GM21825 (cell line): ENCODE measurements around the gene SMPD2.
A peak's percentile ranks its signal among the peaks of the same experiment; 100 is the strongest.

ENCODE experiments used
- ATAC-seq: cut with Tn5 transposase; IDR thresholded peaks from one replicate; pipeline ENCODE4 v1.9.1; 2021; ENCODE audit warnings: mild to moderate bottlenecking, moderate library complexity; ENCODE audit not compliant: unreplicated experiment

SMPD2 gene

GRCh38 chr6:109446072-109446471, 5.5 kb downstream of the SMPD2 start:
- no peak for ATAC-seq

GRCh38 chr6:109446541-109446940, 6.0 kb downstream of the SMPD2 start:
- no peak for ATAC-seq

- no peak for ATAC-seq
Measured at GRCh38 chr6:109447087-109447486, 6.6 kb downstream of the SMPD2 start.

GRCh38 chr6:109447878-109448555, 7.5 kb downstream of the SMPD2 start:
- ATAC-seq = no peak

GRCh38 chr6:109448615-109449014, 8.1 kb downstream of the SMPD2 start:
- ATAC-seq = no peak

GRCh38 chr6:109449064-109449794, 8.7 kb downstream of the SMPD2 start:
- ATAC-seq = no peak

- ATAC-seq = no peak
Measured at GRCh38 chr6:109449795-109450673, 9.5 kb downstream of the SMPD2 start.

GRCh38 chr6:109450801-109451200, 10.3 kb downstream of the SMPD2 start:
- ATAC-seq = no peak

- no peak for ATAC-seq
Measured at GRCh38 chr6:109451376-109451775, 10.9 kb downstream of the SMPD2 start.

GRCh38 chr6:109452181-109452580, 11.7 kb downstream of the SMPD2 start:
- no peak for ATAC-seq

GRCh38 chr6:109453156-109453555, 12.6 kb downstream of the SMPD2 start:
- no peak for ATAC-seq

GRCh38 chr6:109453594-109454495, 13.3 kb downstream of the SMPD2 start:
- no peak for ATAC-seq

- peak; percentile 34 for ATAC-seq
Measured at GRCh38 chr6:109454496-109455436, 14.2 kb downstream of the SMPD2 start.

- peak; percentile 49 for ATAC-seq
Measured at GRCh38 chr6:109455437-109456110, 15.1 kb downstream of the SMPD2 start, which contains the start of gene MICAL1. TSS of gene MICAL1 (minus strand) at chr6:109455772. CDS start at chr6:109454196, 1,576 bp downstream.

- ATAC-seq = peak; percentile 9
Measured at GRCh38 chr6:109456111-109456583, 15.6 kb downstream of the SMPD2 start.

GRCh38 chr6:109456710-109457561, 16.4 kb downstream of the SMPD2 start:
- ATAC-seq = no peak

GRCh38 chr6:109457562-109457996, 17.1 kb downstream of the SMPD2 start:
- no peak for ATAC-seq
